HFFc6 (cell line): ENCODE measurements around the gene FAM83D. TPM values are rescaled to one million over a fixed set of nuclear protein-coding genes. Genes with fewer than 3 reads are reported as not detected.
A peak's percentile ranks its signal among the peaks of the same experiment; 100 is the strongest.

ENCODE experiments used
- DNase-seq: peaks from one replicate; pipeline ENCODE4 v3.0.0-alpha.2; 2018
- H3K27ac Mint-ChIP-seq: 2 replicates; pipeline ENCODE4 v1.8.0; 2020; ENCODE audit warnings: mild to moderate bottlenecking, mixed read lengths
- H3K27me3 Mint-ChIP-seq: 2 replicates; pipeline ENCODE4 v1.8.0; 2021; ENCODE audit warnings: mild to moderate bottlenecking, moderate library complexity, mixed read lengths; ENCODE audit not compliant: insufficient read depth
- H3K36me3 Mint-ChIP-seq: 2 replicates; pipeline ENCODE4 v1.8.0; 2021; ENCODE audit warnings: low read depth, mixed read lengths
- H3K4me1 Mint-ChIP-seq: 2 replicates; pipeline ENCODE4 v1.8.0; 2020; ENCODE audit warnings: low read depth, mixed read lengths
- H3K4me3 Mint-ChIP-seq: 2 replicates; pipeline ENCODE4 v1.8.0; 2020; ENCODE audit warnings: mild to moderate bottlenecking, moderate library complexity, mixed read lengths
- H3K9me3 Mint-ChIP-seq: 2 replicates; pipeline ENCODE4 v1.8.0; 2020; ENCODE audit warnings: mild to moderate bottlenecking, mixed read lengths
- total RNA-seq, 6 experiments: library from RNA; stranded (reverse); fragmentation: NEBNext Ultra II Directional; extraction: Animal tissue kit (Norgen Biotek cat#: 25700); gene quantifications; 2 replicates in 1 of 6; 3 replicates in 5 of 6; pipeline ENCODE4 v1.2.3, GENCODE V29; 2021
- TF ChIP-seq, protein P1 (sequence below): fragments of 200-600 bp; sonication (generic); IDR thresholded peaks from 2 replicates; pipeline ENCODE4 v1.5.0; 2021; ENCODE audit warnings: antibody characterized with exemption, mild to moderate bottlenecking

Gene FAM83D
- total RNA-seq, 6 experiments from 2014 or later: 14.2 to 31.5 (median 29.2) TPM

DNA sequence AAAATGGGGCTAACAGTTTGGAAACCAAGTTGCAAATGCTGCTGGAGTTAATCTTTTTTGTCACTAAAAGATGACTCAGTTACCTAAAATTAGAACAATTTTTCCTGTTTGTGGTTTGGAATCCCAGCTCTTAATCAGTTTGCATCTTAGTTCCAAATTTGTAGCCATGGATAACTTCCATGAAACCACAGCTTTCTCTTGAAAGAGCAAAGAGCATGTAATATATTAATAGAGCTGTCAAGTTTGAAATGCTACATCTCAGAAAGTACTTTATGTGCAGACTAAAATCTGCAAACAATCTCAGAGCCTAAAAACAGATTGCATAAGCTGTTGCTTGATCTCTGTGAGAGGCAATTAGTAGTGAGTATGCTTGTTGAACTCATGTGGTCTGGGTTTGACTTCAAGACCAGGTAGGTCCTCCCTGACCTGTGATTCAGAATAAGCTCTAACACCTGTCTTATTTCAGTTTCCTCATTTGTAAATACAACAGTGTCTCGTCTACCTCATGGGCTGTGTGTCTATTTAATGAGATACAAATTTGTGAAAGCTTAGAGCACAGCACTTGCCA lies 59.5 kb downstream of the FAM83D start:
- peaks cover 39% of the 10 kb centered on the region for H3K4me1 Mint-ChIP-seq
- H3K9me3 Mint-ChIP-seq: no peaks in the 10 kb centered on the region
- peak overlapping the region; percentile 64 for H3K4me3 Mint-ChIP-seq
- peaks cover 21% of the 10 kb centered on the region for H3K36me3 Mint-ChIP-seq
- TF ChIP-seq, protein P1, sequence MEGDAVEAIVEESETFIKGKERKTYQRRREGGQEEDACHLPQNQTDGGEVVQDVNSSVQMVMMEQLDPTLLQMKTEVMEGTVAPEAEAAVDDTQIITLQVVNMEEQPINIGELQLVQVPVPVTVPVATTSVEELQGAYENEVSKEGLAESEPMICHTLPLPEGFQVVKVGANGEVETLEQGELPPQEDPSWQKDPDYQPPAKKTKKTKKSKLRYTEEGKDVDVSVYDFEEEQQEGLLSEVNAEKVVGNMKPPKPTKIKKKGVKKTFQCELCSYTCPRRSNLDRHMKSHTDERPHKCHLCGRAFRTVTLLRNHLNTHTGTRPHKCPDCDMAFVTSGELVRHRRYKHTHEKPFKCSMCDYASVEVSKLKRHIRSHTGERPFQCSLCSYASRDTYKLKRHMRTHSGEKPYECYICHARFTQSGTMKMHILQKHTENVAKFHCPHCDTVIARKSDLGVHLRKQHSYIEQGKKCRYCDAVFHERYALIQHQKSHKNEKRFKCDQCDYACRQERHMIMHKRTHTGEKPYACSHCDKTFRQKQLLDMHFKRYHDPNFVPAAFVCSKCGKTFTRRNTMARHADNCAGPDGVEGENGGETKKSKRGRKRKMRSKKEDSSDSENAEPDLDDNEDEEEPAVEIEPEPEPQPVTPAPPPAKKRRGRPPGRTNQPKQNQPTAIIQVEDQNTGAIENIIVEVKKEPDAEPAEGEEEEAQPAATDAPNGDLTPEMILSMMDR: no peak
- peak; percentile 87 for DNase-seq
- H3K27ac Mint-ChIP-seq: peak overlapping the region; percentile 76
- no peaks in the 10 kb centered on the region; the same call in 1 of the 2 replicates for H3K27me3 Mint-ChIP-seq

DNA sequence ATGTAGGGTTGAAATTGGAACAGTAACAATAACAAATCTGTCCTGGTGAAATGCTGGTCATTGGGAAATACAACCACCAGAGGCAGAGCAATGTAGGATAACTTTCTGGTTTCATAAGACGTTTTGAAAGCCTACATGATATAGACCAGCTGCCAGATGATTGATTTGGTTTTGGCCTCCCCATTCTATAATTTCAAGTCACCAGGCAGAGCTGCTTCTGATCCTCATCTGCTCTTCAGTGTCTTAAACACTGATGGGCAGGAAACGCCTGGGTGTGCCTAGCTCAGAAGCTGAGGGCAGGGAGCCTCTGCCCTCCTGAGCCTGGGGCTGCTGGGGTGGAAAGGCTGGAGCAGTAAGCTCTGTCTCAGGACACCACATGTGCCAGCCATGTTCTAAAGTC lies 60.4 kb downstream of the FAM83D start:
- peaks cover 21% of the 10 kb centered on the region for H3K36me3 Mint-ChIP-seq
- H3K9me3 Mint-ChIP-seq: no peaks in the 10 kb centered on the region
- H3K27ac Mint-ChIP-seq: no peak overlapping the region
- no peak for DNase-seq
- TF ChIP-seq, protein P1: peak; percentile 17; the same call in 1 of the 2 replicates
- H3K4me1 Mint-ChIP-seq: peaks cover 34% of the 10 kb centered on the region
- H3K27me3 Mint-ChIP-seq: no peaks in the 10 kb centered on the region; the same call in 1 of the 2 replicates
- no peak overlapping the region for H3K4me3 Mint-ChIP-seq

DNA sequence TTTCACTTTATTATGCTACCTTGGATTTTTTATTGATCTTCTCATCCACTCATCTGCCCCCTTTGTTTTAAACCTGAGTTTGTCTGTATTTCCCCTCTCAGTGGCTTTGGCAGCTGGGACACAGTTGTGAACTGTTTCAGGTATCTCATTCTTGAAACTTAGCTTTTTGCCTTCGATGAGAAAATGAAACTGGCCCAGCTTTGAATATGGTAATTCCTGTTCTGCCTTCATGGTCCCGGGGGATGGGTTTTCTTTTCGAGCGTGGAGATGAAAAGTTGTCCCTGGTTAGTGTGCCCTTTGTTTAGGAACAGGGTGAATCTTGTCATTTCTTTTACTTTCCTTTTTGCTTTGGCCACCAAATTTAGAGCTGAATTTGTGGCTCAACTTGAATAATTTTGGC lies 61.6 kb downstream of the FAM83D start:
- Mint-ChIP-seq H3K27ac (no peak overlapping the region), H3K4me3 (no peak overlapping the region), H3K36me3 (peaks cover 21% of the 10 kb centered on the region), H3K4me1 (peaks cover 29% of the 10 kb centered on the region), H3K27me3 (no peaks in the 10 kb centered on the region; the same call in 1 of the 2 replicates), H3K9me3 (no peaks in the 10 kb centered on the region)
- TF ChIP-seq, protein P1: no peak
- no peak for DNase-seq

DNA sequence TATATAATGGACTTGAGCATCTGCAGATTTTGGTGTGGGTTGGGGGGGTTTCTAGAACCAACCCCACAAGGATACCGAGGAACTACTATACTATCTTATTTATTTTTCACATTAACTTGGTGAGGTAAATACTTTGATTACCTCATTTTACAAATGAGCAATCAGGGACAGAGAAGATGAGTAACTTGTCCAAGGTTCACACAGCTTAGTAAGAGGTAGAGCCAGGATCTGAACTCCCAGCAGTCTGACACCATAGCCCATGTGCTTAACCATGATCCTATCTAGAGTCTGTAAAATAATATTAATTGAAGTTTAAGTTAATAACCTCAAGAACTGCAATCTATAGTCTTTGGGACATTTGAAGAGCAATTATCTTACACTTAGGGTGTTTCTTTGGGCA lies 64.5 kb downstream of the FAM83D start:
- Mint-ChIP-seq H3K4me3 (no peak overlapping the region), H3K9me3 (no peaks in the 10 kb centered on the region), H3K27me3 (no peaks in the 10 kb centered on the region; the same call in 1 of the 2 replicates), H3K4me1 (peaks cover 20% of the 10 kb centered on the region), H3K27ac (no peak overlapping the region), H3K36me3 (peaks cover 30% of the 10 kb centered on the region)
- DNase-seq: no peak
- TF ChIP-seq, protein P1: no peak

DNA sequence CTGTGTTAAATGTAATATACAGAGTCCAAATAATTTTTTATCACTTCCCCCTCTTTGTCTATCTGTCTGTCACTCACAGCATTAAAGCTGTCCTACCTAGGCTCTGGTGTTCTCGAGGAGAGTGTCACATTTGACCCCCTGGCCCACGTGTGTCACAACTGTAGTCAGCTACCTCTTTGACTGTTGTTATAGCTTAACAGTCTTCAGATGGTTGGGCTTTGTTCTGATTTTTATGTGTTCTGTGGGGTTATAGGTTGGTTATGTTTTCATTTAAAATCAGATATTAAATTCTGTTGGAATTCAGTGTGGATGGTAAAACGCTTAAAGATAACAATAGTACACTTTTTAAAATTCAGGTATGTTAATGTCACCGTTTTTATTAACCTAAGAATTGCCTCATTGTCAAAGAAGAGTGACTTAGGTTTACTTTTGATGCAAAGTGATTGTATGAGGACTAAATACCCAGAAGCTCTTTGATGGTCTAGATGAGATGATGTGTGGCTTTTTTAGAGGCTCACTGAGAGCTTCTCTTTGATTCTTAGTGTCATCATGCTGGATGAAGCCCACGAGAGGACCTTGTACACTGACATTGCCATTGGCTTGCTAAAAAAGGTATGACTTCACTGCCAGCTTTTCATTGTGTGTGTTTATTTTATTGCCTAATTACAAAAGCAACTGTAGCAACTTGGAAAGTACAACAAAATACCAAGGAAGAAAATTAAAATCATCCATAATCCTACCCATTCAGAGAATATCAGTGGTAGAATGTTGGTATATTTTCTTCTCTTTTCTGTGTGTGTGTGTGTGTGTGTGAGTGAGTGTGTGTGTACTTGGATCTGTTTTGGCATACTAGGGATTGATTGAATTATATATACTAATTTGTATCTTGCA lies 65.8 kb downstream of the FAM83D start:
- H3K27me3 Mint-ChIP-seq: no peaks in the 10 kb centered on the region
- DNase-seq: no peak
- TF ChIP-seq, protein P1: no peak
- H3K9me3 Mint-ChIP-seq: no peaks in the 10 kb centered on the region
- no peak overlapping the region for H3K4me3 Mint-ChIP-seq
- no peak overlapping the region for H3K27ac Mint-ChIP-seq
- H3K36me3 Mint-ChIP-seq: peaks cover 36% of the 10 kb centered on the region
- H3K4me1 Mint-ChIP-seq: peaks cover 10% of the 10 kb centered on the region
